HG03159 (cell line): ENCODE results near the gene MRPL34.

Experiments used
- ATAC-seq: cut with Tn5 transposase; IDR thresholded peaks from one replicate; pipeline ENCODE4 v1.9.1; 2021; ENCODE audit warnings: mild to moderate bottlenecking, moderate library complexity; ENCODE audit not compliant: unreplicated experiment

The MRPL34 gene

DNA sequence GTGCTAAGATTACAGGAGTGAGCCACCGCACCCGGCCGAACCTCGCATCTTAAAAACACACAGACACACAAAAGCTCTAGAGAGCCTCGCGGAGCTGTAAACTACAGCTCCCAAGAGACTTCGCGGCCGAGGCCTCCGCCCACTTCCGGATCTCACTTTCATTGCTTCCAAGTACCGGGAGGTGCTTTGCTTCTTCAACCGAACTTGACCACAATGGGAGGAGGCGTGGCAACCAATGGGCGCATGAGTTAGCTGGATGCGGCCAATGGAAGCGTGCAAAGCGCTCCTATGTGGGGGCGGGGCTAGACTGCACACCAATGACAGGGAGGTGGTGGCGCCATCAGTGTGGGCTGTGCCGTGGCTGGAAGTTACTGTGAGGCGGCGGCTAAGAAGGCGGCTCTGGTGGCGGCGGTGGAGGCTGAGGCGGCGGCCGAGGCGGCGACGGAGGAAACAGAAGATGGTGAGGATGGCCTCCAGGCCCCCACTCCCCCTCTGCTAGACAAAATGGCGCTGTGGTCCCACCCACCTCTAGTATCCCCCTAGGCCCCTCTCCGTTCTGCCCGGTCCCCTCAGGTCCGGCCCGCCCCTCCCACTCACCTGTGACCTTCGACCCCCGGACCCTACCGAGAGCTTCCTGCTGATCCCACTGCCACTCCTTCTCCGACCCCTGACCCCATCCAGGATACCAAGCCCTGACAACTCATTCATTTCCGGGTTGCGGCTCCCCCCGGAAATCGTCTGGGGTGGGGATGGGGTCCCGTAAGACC, 3.7 kb downstream of the MRPL34 start, which contains the start of gene DDA1:
DDA1 (plus strand) TSS at position 366 of the 767 bp plus-strand sequence; CDS start at position 458, 92 bp downstream.
- ATAC-seq = peak; percentile 67

DNA sequence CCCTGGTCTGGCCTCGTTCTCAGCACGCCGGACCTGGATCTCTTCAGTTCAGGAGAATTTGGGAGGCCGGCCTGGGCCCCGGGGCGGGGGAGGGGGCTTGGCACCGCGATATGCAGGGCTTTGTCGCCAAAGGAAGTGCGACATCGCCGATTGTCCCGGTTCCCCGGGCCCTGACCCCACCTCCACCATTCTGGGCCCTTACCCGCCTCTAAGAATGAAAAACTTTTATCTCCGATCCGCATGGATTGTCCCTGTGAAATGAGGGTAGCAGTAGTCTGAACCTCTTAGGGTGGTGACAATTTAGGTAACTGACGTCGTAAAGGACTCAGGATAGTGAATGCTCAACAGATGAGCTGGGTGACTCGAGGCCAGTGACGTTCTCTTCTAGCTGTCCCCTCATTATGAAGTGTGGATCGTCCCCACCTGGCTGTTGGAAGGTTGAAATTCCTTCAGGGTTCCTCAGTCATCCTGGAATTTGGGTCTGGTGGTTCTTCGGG, 4.3 kb downstream of the MRPL34 start:
- ATAC-seq = no peak

DNA sequence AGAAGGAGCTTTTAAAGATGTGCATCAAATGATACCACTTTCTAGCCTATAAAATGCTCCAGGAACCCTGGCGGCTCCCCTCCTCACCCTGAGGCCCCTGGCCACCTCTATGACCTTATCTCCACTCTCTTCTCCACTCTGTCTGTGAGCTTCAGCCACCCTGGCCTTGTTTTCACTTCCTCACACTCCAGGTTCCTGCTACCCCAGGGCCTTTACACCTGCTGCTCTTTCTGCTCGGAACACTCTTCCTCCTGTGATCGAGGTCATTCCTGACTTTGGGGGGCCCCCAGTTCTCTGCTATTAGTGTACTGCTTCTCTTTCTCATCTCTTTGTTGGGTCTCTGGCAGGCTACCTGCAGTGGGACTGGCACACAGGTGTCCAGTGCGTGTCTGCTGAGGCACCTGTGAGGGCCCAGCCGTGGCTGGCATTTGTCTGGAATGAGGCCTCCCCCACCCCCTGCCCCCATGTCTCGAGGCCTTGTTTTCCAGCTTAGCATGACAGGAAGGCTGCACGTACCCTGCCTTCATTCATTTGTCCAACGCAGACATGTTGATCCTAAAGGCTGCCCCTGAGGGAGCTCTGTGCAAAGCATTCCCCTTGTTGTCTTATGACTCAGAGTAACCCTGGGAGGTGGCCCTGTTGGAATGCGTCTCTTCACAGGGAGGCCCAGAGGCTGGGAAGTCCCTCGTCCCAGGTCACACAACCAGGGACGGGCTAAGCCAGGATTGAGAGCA, 6.0 kb downstream of the MRPL34 start:
- ATAC-seq = no peak

DNA sequence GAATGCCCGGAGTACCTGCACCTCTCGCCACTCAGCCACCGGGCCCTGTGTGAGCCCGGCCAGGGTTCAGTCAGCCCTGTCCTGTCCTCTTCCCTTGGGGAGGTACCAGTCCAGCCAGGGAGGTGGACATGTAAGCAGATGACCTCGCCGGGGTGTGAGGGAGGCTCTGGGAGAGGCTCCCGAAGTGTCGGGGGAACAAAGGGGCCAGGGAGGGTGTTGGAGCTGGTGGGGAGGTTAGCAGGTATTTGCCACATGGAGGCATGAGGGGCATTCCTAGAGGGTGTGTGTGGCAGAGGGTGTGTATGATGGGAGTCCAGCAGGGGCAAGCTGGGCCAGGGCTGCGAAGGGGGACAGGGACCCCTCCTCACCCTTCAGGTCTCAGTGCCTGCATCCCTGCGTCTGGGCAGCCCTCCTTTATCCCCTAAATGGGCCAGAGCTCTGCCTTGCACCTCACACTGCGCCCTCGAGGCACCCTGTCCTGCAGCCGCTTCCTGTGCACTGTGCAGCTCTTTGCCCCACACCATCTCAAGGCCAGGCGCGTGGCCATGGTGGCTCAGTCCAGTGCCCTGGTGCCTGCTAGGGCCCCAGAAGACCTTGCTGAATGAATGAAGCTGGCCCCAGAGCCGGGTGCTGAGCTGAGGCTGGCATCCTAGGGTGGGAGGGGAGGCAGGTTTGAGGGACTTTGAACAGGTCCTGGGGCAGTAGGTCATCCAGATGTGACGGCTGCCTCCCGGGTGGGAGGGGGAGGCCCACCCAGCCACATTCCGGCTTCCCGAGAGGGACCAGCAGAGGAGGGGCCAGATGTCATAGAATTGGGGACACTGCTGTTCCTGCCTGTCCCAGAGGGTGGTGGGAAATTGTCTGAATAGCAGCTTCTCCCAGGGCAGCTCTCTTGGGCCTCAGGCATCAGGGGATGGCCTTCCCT, 6.8 kb downstream of the MRPL34 start:
- no peak for ATAC-seq

DNA sequence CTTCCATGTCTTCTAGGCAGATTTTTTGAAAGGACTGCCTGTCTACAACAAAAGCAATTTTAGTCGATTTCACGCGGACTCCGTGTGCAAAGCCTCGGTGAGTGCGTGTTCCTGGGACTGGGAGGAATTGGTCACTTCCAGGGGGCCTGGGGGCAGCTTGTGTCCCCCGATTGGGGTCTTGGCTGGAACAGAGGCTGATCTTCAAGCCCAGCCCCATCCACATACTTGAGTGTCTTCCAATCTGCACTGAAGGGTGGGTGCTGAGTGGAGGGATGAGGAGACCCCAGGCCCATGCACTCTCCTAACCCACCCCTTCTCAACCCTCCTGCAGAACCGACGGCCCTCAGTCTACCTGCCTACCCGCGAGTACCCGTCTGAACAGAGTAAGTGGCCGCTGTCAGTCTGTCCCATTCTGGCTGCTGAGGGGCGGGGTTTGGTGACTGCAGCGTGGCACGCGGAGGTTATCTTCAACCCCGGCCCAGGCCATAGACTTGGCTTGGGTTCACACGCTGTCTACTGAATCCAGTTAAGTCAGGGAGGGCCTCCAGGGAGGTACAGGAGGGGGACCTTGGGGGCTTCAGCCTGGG, 8.4 kb downstream of the MRPL34 start:
- no peak for ATAC-seq

DNA sequence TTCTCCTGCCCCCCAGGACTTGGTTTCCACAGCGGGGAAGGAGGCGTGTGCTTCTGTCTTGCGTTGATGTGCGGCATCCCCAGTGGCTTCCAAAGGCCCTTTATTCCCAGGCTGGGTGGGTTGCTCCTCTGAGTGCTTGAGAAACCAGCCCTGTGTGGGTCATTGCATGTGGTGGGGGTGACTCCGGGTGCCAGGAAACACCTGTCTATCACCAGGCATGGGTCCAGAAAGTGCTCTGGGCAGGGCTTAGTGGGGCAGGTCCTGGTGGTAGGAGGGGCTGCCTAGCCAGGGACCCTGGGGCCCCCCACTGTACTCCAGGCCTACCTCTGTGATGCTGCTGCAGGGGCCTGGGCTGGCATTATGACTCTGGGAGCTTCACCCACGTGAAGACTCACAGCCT, 13.3 kb downstream of the MRPL34 start:
- no peak for ATAC-seq

DNA sequence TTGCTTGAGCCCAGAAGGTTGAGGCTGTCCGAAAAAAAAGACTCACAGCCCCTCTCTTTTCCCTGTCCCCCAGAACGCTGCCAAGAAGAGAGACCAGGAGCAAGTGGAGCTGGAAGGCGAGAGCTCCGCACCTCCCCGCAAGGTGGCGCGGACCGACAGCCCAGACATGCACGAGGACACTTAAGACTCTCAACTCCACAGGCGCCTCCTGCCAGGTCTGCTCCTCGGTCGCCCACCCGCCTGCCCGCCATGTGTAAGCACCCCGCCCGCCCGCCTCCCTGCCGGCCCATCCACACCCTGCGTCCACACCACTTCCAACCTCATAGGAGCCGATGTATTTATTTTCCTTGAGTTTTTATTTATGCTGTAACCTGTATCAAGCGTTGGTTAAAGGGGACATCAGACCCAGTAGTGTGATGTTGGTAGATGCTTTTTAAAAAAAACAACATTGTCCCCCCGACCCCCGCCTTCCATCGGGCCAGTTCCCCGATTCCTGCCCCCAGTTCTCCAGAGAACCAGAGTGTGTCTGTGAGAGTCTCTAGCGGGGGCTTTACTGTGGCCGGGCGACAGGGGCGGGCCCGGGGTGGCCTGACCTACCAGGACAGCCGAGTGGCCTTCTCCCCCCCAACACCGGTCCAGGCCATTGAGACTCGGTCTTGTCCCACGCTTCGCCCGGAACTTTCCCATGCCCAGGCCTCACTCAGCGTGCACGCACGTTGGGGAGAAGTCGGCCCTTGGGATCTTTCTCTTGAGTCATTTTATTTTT, 14.0 kb downstream of the MRPL34 start:
- ATAC-seq = no peak

DNA sequence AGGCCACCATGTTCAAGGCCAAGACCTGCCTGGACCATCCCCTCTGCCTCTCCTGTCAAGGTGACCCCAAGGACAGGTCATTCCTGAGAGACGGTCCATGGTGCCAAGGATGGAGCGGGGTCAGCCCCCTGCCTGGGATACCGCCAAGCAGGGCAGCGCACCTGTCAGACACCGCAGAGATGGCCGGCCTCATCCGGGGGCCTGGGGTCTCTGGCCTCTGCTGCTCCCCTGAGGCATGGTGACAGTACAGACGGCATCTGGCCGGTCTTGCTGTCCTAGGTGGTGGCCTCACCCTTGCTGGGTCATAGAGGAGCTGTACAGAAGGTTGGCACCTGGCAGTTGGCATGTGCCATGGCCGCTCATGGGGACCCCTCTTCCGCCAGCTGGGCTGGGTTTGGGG, 14.8 kb downstream of the MRPL34 start:
- no peak for ATAC-seq

DNA sequence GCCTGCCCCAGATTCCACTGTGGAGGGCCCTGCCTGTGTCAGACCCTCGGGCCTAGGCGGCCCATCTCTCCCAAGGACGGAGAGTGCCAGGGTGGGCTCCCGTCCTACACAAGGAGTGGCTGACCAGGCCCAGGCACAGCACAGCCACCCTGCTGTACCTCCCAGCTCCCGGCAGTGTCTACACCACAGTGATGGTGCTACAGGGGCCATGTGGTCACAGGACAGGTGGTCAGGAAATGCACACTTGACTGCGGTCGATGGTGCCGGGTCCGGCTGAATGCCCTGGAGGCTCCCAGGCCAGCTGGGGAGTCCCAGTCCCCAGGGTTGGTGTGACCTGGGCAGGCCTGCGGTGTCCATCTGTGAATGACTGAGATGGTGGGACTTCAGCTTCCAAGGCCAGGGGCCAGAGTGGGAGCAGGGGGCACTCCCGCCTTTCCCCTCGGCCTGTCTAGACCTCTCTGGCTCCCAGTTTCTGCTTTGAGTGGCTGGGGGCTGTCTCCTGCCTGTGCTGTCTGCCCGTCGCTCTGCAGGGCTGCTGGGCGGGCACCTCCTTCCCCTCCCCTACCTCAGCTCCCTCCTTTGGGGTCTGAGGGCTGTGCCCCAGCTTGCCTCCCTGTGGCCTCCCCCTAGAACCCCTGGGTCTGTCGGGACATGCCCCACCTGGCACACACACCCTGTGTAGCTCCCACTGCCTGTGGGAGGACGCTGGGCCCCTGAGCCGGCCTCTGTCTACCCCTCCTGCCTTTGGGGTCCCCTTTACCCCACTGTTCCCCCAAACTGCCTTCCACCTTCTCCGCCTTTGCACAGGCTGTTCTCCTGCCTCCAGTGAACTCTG, 16.2 kb downstream of the MRPL34 start:
- no peak for ATAC-seq

DNA sequence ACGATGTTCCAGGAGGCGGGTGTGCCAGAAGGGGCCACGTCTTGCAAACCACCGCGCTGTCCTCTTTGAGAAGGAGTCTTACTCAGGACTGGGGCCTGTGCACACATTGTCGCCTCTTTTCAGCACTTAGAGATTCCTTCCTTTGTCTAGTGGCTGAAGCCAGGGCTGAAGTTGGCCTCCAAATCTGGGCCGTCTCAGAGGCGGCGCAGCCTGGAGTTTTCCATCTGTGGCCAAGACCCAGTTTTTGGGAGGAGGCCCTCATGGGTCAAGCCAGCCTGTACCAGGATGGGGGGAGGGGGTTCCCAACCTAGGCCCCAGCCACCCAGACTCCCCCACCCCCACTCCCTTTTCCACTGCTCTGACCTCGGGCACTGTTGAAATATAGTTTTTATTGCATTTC, 17.2 kb downstream of the MRPL34 start:
- no peak for ATAC-seq

DNA sequence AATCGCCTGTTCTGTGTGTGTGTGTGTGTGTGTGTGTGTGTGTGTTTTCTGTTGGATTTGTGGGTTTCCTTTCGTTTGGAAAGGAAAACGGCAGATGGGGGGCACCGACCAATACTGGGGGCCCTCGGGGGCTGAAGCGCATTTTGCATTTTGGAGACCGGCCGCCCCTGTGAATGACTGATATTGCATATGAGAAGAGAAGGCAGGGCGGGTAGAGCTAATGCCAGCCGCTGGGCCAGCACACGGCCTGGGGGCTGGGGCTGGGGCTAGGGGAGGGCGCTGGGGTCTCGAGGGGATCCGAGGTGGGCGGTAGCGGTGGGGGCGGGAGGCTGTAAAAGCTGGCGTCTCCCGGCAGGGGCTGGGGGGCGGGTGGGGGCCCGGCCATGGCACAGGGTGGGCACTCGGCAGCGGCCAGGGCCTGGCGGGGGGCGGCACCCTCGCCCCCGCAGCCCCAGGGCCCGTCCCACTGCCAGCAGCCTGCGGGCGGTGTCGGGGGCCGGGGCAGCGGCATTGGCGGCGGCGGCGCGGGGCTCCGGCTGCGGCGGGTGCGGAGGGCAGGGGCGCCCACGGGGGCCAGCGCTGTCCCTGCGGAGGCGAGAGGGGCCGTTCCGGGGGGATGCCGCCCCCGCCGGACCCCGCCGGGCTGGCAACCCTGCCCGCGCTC, 17.8 kb downstream of the MRPL34 start:
- ATAC-seq = no peak

DNA sequence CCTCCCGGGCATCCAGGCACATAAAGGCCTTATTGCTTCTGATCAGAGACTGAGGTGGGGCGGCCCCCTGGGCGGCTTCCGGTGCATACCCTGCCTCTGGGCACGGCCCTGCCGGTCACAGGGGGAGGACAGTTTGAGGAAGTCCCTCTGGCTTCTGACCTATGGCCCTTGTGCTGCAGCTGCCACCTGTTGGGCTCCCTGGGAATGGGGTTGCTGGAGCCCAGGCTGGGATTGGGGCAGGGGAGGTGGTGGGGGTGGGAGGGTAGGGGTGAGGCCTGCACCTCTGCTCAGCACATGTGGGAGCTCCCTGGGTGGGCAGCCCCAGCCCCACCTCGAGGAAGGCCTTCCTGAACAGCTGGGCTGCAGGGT, 18.3 kb downstream of the MRPL34 start:
- no peak for ATAC-seq

DNA sequence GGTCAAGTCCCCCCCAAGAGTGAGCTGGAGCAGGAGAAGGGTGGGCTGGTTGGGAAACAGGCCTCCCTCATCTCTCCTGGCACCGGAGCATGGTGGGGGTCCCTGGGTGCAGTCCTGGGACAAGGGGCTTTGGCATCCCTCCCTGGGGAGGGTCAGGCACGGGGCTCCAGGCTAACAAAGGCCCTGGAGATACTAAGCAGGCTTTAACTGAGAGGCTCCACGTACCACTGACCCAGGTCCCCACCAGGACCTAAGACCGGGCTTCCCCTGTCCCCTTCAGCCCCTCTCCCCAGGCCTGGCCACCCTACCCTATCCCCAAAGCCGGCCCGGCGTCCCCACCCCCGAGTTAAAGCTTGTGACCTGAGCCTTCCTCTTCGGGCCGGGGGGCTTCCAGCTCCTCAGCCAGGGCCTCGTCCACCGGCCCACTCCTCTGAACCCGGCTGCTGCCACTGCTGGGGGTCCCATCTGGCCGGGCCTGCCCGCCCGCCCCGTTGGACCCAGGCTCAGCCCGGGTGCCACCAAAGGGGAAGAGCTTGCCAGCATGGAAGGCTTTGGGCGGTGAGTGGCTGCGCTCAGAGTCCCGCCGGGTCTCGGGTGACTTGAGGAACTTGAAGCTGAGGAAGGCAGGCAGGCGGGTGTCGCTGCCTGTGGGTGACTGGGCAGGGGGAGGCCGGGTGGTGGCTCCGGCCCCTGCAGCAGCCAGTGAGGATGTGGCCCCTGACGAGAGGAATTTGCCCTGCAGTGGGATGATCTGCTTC, 18.9 kb downstream of the MRPL34 start:
- ATAC-seq = no peak

DNA sequence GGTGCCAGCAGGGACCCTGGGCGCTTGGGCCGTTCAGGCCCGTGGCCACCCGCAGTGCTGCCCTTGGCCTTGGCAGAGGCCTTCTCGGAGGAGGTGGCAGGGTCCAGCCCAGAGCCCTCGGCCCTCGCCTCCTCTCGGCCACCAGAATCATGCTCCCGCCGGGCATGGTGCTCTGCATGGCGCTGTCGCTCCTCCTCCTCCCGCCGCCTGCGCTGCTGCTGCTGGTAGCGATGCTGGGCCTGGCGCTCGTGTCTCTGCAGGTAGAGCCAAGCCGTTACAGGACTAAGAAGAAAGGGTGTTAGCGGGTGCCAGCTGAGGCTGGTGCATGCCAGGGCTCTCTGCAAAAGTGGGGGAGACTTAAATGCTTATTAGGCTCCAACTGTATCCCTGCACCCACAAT, 19.5 kb downstream of the MRPL34 start:
- ATAC-seq = no peak

DNA sequence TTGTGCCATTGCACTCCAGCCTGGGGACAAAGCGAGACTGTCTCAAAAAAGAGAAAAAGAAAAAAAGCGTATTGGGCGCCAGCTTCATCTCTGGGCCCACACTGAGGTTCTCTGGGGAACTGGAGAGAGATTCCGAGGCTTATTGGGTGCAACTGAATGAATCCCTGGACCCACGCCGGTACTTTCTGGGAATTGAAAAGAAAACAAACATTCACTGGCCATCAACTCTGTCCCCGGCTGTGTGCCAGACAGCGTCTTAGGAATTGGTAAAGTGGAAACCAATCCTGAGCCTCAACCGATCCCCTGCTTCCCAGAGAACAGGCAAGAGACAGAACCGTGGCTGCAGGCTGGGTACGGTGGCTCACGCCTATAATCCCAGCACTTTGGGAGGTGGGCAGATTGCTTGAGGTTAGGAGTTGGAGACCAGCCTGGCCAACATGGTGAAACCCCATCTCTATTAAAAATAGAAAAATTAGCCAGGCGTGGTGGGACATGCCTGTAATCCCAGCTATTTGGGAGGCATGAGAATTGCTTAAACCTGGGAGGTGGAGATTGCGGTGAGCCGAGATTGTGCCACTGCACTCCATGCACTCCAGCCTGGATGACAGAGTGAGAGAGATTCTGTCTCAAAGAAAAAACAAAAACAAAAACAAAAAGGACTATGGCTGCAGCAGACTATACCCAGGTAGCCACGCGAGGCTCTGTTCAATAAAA, 20.4 kb downstream of the MRPL34 start:
- ATAC-seq = no peak

DNA sequence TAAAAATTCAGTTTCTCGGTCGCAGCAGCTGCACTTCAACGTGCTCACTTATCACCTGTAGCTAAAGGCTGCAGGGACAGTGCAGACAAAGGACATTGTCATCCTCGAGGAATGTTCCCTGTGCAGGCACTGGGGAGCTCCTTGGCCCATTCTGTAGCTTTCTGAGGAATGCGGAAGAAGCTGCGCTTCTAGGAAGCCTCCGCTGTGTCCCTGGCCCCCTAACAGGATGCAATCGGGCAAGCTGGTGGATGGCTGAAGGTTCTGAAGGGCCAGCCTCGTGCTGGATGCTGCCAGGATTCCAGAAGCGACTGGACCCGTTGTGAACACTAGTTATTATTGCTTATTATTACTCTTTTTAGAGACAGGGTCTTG, 20.9 kb downstream of the MRPL34 start:
- ATAC-seq = no peak

DNA sequence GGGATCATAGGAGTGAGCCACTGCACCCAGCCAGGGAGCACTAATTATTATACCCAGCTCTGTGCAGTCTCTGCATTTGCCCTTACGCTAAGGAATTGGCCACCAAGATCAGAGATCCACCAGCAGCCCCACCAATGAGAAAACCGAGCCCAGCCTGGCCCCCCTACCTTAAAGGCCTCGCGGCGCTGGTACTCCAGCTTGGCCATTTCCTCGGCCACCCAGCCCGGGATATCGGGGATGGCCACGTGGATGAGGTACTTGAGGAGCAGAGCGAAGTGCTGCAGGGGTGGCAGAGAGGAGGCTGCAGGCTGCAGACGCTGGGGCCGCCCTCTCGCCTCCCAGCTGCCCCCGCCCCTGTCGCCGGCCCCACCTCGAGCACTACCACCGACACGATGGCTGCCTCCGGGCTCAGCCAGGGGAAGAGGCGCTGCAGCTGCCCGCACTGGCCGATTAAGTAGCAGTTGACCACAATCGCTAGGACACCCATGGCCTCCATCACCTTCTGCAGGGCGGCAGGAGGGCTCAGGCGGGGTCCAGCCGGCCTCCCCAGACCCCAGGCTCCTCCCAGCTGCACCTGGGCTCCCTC, 21.5 kb downstream of the MRPL34 start:
- no peak for ATAC-seq
